ENCODE results near the gene ZBTB24.

ZBTB24 gene

GRCh38 chr6:109456111-109456583 lies 26.9 kb downstream of the ZBTB24 start:
- DNase-seq (ENCODE audit: low read depth): no peak

GRCh38 chr6:109455437-109456110 lies 27.4 kb downstream of the ZBTB24 start, which contains the start of gene MICAL1:
Gene MICAL1, minus strand, starts transcription at chr6:109455772. Its CDS starts 1,576 bp downstream, at chr6:109454196.
- DNase-seq (ENCODE audit: low read depth): no peak
- peak within 1 kb of the TSS; percentile 85 for H3K4me3 ChIP-seq (ENCODE audit: low read length)
- peak; percentile 38 for TF ChIP-seq CTCF (conservative IDR thresholded peaks at IDR 0.05; ENCODE audit: low read depth, low read length)

More at GRCh38 chr6:109456111-109456583, 26.9 kb downstream of the ZBTB24 start:
- TF ChIP-seq CTCF (conservative IDR thresholded peaks at IDR 0.05; ENCODE audit: low read depth, low read length): no peak
- H3K4me3 ChIP-seq (ENCODE audit: low read length): peak overlapping the region; percentile 85

- TF ChIP-seq CTCF (conservative IDR thresholded peaks at IDR 0.05; ENCODE audit: low read depth, low read length): no peak
- no peak for DNase-seq (ENCODE audit: low read depth)
- peak overlapping the region; percentile 85 for H3K4me3 ChIP-seq (ENCODE audit: low read length)
Measured at GRCh38 chr6:109454496-109455436, 28.3 kb downstream of the ZBTB24 start.

GRCh38 chr6:109453594-109454495 lies 29.2 kb downstream of the ZBTB24 start:
- DNase-seq (ENCODE audit: low read depth): no peak
- no peak for TF ChIP-seq CTCF (conservative IDR thresholded peaks at IDR 0.05; ENCODE audit: low read depth, low read length)
- no peak overlapping the region for H3K4me3 ChIP-seq (ENCODE audit: low read length)

GRCh38 chr6:109453156-109453555 lies 29.9 kb downstream of the ZBTB24 start:
- no peak overlapping the region for H3K4me3 ChIP-seq (ENCODE audit: low read length)
- no peak for TF ChIP-seq CTCF (conservative IDR thresholded peaks at IDR 0.05; ENCODE audit: low read depth, low read length)
- no peak for DNase-seq (ENCODE audit: low read depth)

- no peak for DNase-seq (ENCODE audit: low read depth)
- TF ChIP-seq CTCF (conservative IDR thresholded peaks at IDR 0.05; ENCODE audit: low read depth, low read length): no peak
- no peak overlapping the region for H3K4me3 ChIP-seq (ENCODE audit: low read length)
Measured at GRCh38 chr6:109452181-109452580, 30.8 kb downstream of the ZBTB24 start.
